Measurements from ENCODE around the gene OPCML. TPM values are rescaled to one million over a fixed set of nuclear protein-coding genes. Genes with fewer than 3 reads are reported as not detected.

Gene OPCML
- total RNA-seq, 1 donor from 2014 or later, result not detected

- H3K27ac ChIP-seq, result no peak overlapping the region
- no peak overlapping the region for H3K4me3 ChIP-seq
- H3K27me3 ChIP-seq, result no peaks in the 10 kb centered on the region
- no peaks in the 10 kb centered on the region for H3K4me1 ChIP-seq
- TF ChIP-seq POLR2AphosphoS5 (IDR thresholded peaks at IDR 0.05; ENCODE audit: insufficient read depth in 1 of 2, low read depth in 1 of 2) (no peak), CTCF (IDR thresholded peaks at IDR 0.05) (no peak), POLR2A (IDR thresholded peaks at IDR 0.05) (no peak)
- intact Hi-C loops (cut with DNase I), result no loop called here
- no peaks in the 10 kb centered on the region for H3K36me3 ChIP-seq
- no peaks in the 10 kb centered on the region for H3K9me3 ChIP-seq
- DNase-seq (ENCODE audit: extremely low spot score in 2 of 2), result peak in 1 of 2 donors; percentile 6
Observed at GRCh38 chr11:133204158-133204557, 328.1 kb downstream of the OPCML start.

GRCh38 chr11:133202816-133203215 is 329.5 kb downstream of the OPCML start:
- Histone ChIP-seq H3K4me1 (no peaks in the 10 kb centered on the region), H3K27ac (no peak overlapping the region), H3K36me3 (no peaks in the 10 kb centered on the region), H3K9me3 (no peaks in the 10 kb centered on the region), H3K4me3 (no peak overlapping the region), H3K27me3 (no peaks in the 10 kb centered on the region)
- no peak for DNase-seq (ENCODE audit: extremely low spot score in 2 of 2)
- TF ChIP-seq POLR2A (IDR thresholded peaks at IDR 0.05) (no peak), CTCF (IDR thresholded peaks at IDR 0.05) (no peak)
- intact Hi-C loops (cut with DNase I), result no loop called here

- DNase-seq (ENCODE audit: extremely low spot score in 2 of 2), result peak in 1 of 2 donors; percentile 25
- Histone ChIP-seq H3K36me3 (no peaks in the 10 kb centered on the region), H3K9me3 (no peaks in the 10 kb centered on the region), H3K4me1 (no peaks in the 10 kb centered on the region), H3K27ac (no peak overlapping the region), H3K27me3 (no peaks in the 10 kb centered on the region), H3K4me3 (no peak overlapping the region)
- intact Hi-C loops (cut with DNase I), result no loop called here
- no peak for TF ChIP-seq POLR2AphosphoS5 (IDR thresholded peaks at IDR 0.05; ENCODE audit: insufficient read depth in 1 of 2, low read depth in 1 of 2)
- no peak for TF ChIP-seq CTCF (IDR thresholded peaks at IDR 0.05)
- no peak for TF ChIP-seq POLR2A (IDR thresholded peaks at IDR 0.05)
Observed at GRCh38 chr11:133198438-133198837, 333.9 kb downstream of the OPCML start.

GRCh38 chr11:133197425-133197824 is 334.9 kb downstream of the OPCML start:
- intact Hi-C loops (cut with DNase I), result no loop called here

GRCh38 chr11:133191931-133192330 is 340.4 kb downstream of the OPCML start:
- TF ChIP-seq CTCF (IDR thresholded peaks at IDR 0.05) (no peak), POLR2A (IDR thresholded peaks at IDR 0.05) (no peak), POLR2AphosphoS5 (IDR thresholded peaks at IDR 0.05; ENCODE audit: insufficient read depth in 1 of 2, low read depth in 1 of 2) (no peak)
- Histone ChIP-seq H3K9me3 (no peaks in the 10 kb centered on the region), H3K27me3 (no peaks in the 10 kb centered on the region), H3K36me3 (no peaks in the 10 kb centered on the region), H3K4me1 (no peaks in the 10 kb centered on the region), H3K27ac (no peak overlapping the region), H3K4me3 (no peak overlapping the region)
- no peak for DNase-seq (ENCODE audit: extremely low spot score in 2 of 2)
- intact Hi-C loops (cut with DNase I), result no loop called here

More at GRCh38 chr11:133197425-133197824, 334.9 kb downstream of the OPCML start:
- TF ChIP-seq POLR2A (IDR thresholded peaks at IDR 0.05), result no peak
- TF ChIP-seq POLR2AphosphoS5 (IDR thresholded peaks at IDR 0.05; ENCODE audit: insufficient read depth in 1 of 2, low read depth in 1 of 2), result no peak
- no peak for TF ChIP-seq CTCF (IDR thresholded peaks at IDR 0.05)
- H3K9me3 ChIP-seq, result no peaks in the 10 kb centered on the region
- no peaks in the 10 kb centered on the region for H3K27me3 ChIP-seq
- H3K4me1 ChIP-seq, result no peaks in the 10 kb centered on the region
- peak in 1 of 2 donors; percentile 32 for DNase-seq (ENCODE audit: extremely low spot score in 2 of 2)
- no peak overlapping the region for H3K4me3 ChIP-seq
- no peak overlapping the region for H3K27ac ChIP-seq
- no peaks in the 10 kb centered on the region for H3K36me3 ChIP-seq

All from vagina (tissue), 2 donors.